CD4-positive, alpha-beta T cell treated with Interleukin-12 subunit alpha and Interleukin-12 subunit beta, for 1 hour (primary cell): ENCODE measurements around the gene ADD1.

Experiments used
- DNase-seq: peaks from one replicate; pipeline ENCODE4 v3.0.0-alpha.2; 2020

Gene ADD1, protein sequence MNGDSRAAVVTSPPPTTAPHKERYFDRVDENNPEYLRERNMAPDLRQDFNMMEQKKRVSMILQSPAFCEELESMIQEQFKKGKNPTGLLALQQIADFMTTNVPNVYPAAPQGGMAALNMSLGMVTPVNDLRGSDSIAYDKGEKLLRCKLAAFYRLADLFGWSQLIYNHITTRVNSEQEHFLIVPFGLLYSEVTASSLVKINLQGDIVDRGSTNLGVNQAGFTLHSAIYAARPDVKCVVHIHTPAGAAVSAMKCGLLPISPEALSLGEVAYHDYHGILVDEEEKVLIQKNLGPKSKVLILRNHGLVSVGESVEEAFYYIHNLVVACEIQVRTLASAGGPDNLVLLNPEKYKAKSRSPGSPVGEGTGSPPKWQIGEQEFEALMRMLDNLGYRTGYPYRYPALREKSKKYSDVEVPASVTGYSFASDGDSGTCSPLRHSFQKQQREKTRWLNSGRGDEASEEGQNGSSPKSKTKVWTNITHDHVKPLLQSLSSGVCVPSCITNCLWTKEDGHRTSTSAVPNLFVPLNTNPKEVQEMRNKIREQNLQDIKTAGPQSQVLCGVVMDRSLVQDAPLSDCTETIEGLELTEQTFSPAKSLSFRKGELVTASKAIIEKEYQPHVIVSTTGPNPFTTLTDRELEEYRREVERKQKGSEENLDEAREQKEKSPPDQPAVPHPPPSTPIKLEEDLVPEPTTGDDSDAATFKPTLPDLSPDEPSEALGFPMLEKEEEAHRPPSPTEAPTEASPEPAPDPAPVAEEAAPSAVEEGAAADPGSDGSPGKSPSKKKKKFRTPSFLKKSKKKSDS

GRCh38 chr4:2843263-2843940 is at the start of gene ADD1:
Gene ADD1 (plus strand): TSS chr4:2843844. CDS start chr4:2875916, 32,072 bp downstream.
- peak; percentile 97 for DNase-seq

DNA sequence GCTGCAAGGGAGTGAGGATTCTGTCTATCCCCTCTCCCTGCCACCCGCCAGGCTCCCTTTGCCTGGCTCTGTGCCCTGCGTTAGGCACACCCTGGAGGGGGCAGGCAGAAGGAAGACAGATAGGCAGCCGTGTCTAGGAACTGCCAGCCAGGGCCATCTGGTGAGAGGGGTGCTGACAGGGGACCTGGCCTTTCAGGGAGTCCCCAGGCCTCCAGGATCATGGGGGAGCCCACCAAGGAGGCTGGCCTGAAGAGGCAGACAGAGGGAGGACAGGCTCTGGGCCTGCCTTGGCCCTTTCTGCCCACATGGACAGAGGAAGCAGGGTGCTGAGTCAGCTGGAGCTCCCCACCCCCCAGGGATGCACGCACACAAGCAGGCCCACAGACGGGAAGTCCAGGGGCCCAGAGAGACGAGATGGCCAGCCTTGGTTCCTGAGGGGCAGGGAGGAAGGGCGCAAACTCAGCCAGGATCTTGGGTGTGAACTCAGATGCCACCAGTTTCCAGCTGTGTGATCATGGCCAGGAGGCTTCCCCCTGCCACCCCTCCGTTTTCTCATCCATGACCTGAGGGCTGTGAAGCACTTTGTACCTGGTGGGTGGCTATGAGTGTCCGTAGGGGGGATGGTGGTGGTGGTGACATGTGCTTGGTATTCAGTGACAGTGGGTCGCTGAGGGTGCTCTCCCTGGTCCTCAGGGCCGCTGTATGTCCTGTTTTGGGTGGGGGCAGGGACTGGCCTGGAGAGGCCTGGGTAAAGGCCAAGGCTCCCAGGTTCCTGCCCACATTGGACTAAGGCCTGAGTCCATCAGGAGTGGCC is 49.0 kb upstream of the ADD1 start:
- DNase-seq, result no peak

- no peak for DNase-seq
These were observed 48.2 kb upstream of the ADD1 start for GRCh38 chr4:2795300-2795892.

DNA sequence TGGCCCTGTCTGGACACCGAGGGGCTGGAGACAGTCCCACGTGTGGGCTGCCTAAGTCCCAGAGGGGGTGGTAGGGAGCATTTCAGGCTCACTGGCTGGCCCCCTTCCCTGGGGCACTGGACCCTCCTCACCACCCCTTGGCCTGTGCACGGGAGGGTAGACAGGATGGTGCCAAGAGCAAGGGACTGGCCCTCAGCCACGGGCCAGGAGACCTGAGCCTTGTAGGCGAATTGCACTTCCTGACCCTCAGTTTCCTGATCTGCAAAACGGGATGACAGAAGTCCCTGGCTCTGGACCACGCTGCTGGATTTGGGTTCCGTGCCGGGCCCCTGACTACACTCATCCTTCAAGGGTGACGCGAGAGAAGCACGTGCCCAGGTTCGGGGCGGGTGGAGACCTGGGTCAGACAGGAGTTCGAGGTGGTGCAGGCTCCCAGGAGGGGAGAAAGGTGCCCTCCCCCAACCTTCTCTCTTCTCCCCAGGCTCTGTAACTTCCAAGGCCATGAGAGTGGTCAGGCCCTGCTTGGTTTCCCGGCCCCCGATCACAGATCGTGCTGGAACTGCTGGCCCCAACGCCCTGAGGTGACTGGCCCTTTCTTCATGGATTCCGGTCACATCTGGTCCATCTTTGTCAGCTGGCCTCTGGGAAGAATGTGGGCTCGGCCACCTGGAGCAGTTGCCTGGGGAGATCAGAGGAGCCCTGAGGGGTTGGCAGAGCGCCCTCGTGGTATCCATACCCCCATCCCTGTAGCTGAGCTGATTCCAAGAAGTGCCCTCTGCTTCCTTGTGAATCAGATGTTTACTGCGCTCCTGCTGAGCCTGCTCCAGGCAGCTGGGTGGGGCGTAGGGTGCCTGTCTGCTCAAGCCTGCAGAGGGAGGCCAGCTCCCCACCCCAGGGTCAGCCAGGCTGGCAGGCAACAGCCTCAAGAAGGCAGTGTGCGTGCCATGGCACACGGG is 47.5 kb upstream of the ADD1 start:
- no peak for DNase-seq

DNA sequence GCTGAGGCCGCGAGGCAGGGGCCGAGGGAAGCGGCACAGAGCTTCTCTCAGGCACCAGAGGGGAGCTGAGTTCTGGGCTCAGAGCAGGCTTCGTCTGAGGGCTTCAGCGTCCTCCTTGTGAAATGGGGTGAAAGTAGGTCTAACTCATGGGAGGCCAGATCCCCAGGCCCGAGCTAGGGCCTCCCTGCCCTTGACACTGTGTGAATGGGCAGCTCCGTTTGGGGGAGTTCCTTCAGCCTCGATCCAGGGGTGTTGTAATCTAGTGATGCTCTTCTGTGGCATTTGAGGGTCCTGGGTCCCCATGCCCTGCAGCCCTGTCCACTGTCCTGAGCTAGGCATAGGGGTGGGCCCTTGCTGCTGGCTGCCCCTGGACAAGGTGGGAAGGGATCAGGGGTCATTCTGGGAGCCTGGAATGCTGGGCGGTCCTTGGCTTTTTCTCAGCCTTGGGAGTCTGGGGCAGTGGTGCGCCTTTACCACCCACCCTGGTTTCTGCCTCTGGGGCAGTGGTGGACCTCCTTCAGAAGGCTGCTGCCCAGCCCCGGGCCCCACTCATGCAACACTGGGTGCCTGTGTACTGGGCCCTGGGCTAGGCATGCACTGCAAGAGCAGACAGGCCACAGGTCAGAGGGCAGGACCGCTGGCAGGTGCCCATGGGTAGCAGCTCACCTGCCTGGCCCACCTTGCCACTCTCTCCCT is 46.6 kb upstream of the ADD1 start:
- DNase-seq, result no peak

GRCh38 chr4:2797545-2798305 is 45.9 kb upstream of the ADD1 start:
- peak; percentile 71 for DNase-seq

GRCh38 chr4:2798399-2799223 is 45.0 kb upstream of the ADD1 start:
- DNase-seq, result peak; percentile 62

GRCh38 chr4:2799224-2799911 is 44.3 kb upstream of the ADD1 start:
- no peak for DNase-seq

DNA sequence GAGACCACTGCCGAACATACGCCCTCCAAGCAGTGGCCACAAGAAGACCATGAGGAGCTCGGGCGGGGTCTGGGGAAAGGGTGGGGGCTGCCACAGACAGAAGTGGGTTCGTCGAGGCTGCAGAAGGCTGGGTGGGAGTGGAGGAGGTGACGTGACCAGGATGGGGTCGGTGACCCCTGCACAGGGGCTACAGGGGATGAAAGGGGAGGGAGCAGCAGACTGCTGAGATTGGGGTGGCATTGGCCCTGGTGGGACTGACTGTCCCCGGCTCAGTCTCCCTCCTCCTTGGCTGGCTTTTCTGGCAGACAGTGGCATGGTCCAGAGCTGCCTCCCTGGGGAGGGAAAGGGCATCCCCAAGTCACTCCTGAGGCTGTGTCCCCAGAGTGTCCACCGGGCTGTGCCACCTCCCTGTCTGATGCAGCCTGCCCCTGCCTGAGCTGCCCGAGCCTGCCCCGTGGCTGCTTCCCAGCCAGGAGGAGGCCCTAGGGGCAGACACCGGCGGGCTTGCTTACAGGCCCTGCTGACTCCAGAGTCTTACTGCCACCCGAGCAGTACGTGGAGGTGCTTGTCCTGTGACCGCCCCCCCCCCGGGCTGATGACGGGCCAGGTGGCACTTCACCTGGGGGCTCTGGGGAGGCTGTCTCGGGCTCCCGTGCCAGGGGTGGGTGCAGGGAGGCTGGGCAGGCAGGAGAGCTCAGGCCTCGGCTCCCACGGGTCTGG is 43.5 kb upstream of the ADD1 start:
- no peak for DNase-seq

DNA sequence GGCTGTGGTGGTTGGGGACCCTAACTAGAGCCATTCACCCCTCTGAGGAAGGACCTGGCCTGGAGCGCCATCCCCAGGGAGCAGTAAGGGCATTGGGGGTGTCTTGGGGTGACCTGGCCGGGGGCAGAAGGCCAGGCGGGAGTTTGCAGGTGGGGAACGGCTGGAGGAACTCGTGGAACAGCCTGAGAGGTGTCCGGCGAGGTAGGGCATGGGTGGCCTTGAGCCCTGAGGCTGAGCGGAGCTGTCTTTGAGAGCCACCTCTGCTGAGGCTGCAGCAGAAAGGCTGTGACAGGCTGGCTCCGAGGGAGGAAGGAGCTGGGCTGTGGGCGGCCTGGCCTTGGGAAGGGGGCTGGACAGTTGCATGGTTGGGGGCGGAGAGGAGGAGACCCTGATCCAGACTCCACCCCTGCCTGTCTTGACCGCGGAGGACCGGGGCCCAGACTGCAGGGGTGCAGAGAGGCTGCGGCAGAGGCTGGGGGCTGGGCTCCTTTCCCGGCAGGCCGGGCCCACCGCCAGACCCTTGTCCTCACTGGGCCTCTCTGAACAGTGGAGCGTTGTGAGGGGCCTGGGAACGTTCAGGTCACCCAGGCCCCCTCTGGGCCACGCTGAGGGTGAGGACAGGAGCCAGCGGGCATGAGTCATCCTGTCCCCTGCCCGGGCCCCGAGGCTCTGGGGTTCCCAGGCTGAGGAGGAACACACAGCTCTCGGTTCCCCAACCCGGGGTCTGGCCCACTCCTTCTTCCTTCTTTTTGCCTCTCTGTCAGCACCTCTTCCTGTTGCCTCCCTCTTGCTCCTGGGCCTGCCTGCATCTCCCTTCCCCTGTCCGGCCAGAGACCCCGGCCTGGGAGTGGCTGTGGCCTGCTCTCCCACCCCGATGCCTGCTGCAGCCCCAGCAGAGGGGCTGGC is 42.7 kb upstream of the ADD1 start:
- DNase-seq, result no peak

GRCh38 chr4:2802618-2803531 is 40.8 kb upstream of the ADD1 start:
- no peak for DNase-seq

DNA sequence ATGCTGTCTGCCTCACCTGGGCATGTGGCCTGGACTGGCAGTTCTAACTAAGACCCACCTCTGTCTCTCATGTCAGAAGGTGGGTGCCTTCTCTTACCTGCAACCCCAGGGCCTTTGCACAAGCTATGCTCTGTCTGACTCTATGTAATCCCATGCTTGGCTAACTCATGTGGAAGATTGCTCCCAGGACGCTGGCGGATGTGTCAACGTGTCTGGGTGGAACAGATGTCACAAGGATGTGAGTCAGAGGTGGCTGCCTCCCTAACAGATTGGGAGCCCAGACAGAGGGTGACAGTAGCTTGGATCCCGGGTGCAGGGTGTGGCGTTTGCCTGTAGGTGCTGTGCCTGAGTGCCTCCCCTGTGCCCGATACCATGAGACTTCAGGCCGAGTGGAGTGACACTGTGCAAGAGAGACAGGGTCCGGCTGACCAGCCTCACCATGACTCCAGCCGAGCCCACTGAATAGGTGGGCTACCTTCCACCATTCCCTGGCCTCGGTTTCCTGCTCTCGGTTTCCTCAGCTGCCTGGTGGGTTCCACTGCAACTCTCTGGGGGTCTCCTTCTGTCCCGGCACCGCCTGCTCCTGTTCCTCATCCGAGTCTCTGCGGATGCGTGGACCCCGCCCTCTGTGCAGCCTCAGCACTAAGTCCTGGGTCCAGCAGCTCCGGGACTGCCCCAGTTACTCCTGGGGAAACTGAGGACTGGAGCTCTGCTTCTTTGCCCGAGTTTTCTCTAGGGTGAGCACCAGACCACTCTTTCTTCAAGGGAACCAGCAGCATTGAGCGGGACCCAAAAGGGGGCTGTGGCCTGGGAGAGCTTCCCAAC is 39.8 kb upstream of the ADD1 start:
- no peak for DNase-seq

DNA sequence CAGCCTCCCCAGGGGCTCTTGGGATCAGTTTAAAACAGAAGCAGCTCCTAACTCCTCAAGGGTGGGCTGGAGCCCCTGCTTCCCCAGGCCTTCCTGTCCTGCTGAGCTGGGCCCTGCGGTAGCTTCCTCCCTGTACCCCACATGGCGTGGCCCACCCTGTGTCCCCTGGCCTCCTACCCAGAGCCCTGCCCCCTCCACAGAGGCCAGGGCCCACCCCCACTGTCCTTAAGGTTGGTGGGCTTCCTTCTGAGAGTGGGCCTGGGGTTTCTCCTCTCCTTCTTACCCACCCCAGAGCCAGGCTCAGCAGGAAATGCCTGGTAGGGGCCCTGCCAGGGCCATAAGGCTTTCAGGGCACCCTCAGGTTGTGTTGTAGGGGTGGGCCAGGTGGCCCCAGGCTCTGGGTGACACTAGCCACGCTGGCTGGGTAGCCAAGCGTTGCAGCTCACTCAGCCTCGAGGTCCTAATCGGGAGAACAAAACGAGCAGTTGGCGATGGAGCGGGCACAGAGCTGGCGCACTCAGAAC is 39.1 kb upstream of the ADD1 start:
- DNase-seq, result no peak

DNA sequence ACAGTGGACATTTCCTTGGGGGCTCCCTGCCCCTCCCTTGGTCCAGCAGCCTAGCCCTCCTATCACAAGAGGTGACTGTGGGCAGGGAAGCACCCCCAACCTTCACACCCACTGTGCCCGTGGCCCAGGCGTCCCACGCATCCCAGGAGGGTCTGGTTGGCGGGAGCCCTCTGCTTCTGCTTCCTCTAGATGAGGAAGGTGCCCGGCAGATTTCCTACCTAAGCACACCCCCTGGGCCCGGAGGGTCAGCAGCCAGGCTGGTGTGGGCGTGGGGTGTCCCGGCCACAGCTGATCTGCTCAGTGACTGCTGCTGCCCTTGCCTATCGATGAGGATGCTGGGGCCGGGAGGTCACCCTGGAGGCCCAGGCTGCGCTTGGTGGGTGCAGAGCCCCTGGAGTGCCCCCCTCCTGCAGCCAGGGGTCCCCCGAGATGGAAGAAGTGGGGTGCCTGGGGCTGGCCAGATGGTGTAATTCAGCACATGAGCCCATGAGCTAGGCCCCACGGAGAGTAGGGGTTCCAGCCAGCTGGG is 38.6 kb upstream of the ADD1 start:
- DNase-seq, result no peak
